ENCODE results near the gene DLEU7. TPM values are rescaled to one million over a fixed set of nuclear protein-coding genes. Genes with fewer than 3 reads are reported as not detected.

Gene DLEU7
- total RNA-seq, 1 experiment from 2014 or later: 1.5 TPM

DNA sequence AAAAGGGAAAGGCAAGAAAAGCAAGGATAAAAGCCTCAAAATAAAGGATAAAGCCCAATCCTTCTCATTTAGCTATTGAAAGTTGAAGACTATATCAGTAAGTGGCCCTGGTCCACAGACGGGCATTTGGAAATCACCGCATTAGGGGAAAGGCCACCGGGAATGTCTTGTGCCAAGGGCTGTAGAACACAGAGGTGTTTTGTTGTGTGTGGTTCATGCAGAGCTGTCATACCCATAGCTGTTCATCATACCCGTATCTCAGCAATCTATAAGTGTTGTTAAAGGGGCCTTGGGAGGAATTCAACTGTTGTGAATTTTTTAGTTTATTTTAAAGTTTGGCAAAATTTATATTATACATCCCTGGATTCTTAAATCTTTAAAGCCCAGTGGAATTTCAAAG, 33.0 kb downstream of the DLEU7 start:
- H3K4me1 ChIP-seq (ENCODE audit: insufficient read depth, low read length): no peaks in the 10 kb centered on the region
- H3K18ac ChIP-seq (ENCODE audit: insufficient read length, low read depth, low read length): no peak overlapping the region
- no peak for TF ChIP-seq CTCF (conservative IDR thresholded peaks at IDR 0.05)
- no peak overlapping the region for H2BK5ac ChIP-seq (ENCODE audit: insufficient read length, low read length)
- no peak overlapping the region for H2BK20ac ChIP-seq (ENCODE audit: low read depth, low read length, poor library complexity, severe bottlenecking)
- H3K27me3 Mint-ChIP-seq (ENCODE audit: low read depth): no peaks in the 10 kb centered on the region
- H3K36me3 Mint-ChIP-seq (ENCODE audit: insufficient read depth in 1 of 3, low read depth in 3 of 3): peaks cover 0 to 2% (median 0%) of the 10 kb centered on the region in 3 experiments; a peak in 2 of 7 replicates
- no peaks in the 10 kb centered on the region for H3K9me3 ChIP-seq (ENCODE audit: control insufficient read depth, low read depth, low read length)
- H3K27ac Mint-ChIP-seq: no peak overlapping the region
- H2AK5ac ChIP-seq (ENCODE audit: insufficient read length, low read length): no peak overlapping the region
- H3K27ac ChIP-seq (ENCODE audit: insufficient read length, low read depth, low read length): no peak overlapping the region
- no peaks in the 10 kb centered on the region for H3K23me2 ChIP-seq (ENCODE audit: insufficient read length, low read depth, low read length, poor library complexity, severe bottlenecking)
- H3K4me2 ChIP-seq (ENCODE audit: insufficient read depth, insufficient read length, low read length): no peak overlapping the region
- H3K9me3 Mint-ChIP-seq: peaks cover 1 to 2% of the 10 kb centered on the region in 2 experiments; a peak in 2 of 5 replicates
- no peak overlapping the region for H4K8ac ChIP-seq (replicated peaks; ENCODE audit: insufficient read length, low read depth, low read length)
- H3K56ac ChIP-seq (ENCODE audit: insufficient read length, low read depth, low read length): no peak overlapping the region
- H3K4ac ChIP-seq (ENCODE audit: low read depth, low read length): no peak overlapping the region
- H2AFZ ChIP-seq (ENCODE audit: low read length): no peak overlapping the region
- H4K91ac ChIP-seq (ENCODE audit: insufficient read length, low read depth, low read length): no peak overlapping the region
- no peaks in the 10 kb centered on the region for H3K4me1 Mint-ChIP-seq
- no peaks in the 10 kb centered on the region for H3K79me1 ChIP-seq (ENCODE audit: insufficient read depth, low read depth, low read length, poor library complexity, severe bottlenecking)
- no peak overlapping the region for H2BK120ac ChIP-seq (ENCODE audit: low read depth, low read length, poor library complexity, severe bottlenecking)
- no peaks in the 10 kb centered on the region for H3K79me2 ChIP-seq (ENCODE audit: insufficient read depth, low read length)
- DNase-seq: no peak
- H4K20me1 ChIP-seq (ENCODE audit: control insufficient read depth, insufficient read depth, insufficient read length): no peaks in the 10 kb centered on the region
- no peak overlapping the region for H3K14ac ChIP-seq (ENCODE audit: insufficient read depth, low read length)
- H3K27me3 ChIP-seq (ENCODE audit: insufficient read depth, low read length): no peaks in the 10 kb centered on the region
- no peak overlapping the region for H2BK12ac ChIP-seq (ENCODE audit: insufficient read length, low read depth, low read length)
- no CpG with 5 or more reads among the region's 4 CpGs for WGBS (ENCODE audit: extremely low coverage, insufficient read length, low lambda C conversion rate)
- no peak overlapping the region for H4K5ac ChIP-seq (ENCODE audit: insufficient read length, low read depth, low read length)
- no peak overlapping the region for H3T11ph ChIP-seq (ENCODE audit: low read length)
- no peak overlapping the region for H3K9ac ChIP-seq (ENCODE audit: extremely low read depth, insufficient read length, low read length)
- no peak overlapping the region for H2BK15ac ChIP-seq (ENCODE audit: low read depth, low read length)
- H3K4me3 Mint-ChIP-seq: no peak overlapping the region
- no peak overlapping the region for H3K23ac ChIP-seq (ENCODE audit: insufficient read length, low read depth, low read length)

Data from H9 (cell line).